IPS-15b (cell line): ENCODE data around the gene CHKA.

Experiments used
- H3K27me3 ChIP-seq: one replicate; pipeline ENCODE4 v1.6.1; 2013; ENCODE audit warnings: low read length; ENCODE audit not compliant: control insufficient read depth, insufficient read depth
- H3K36me3 ChIP-seq: one replicate; pipeline ENCODE4 v1.6.1; 2013; ENCODE audit warnings: low read length; ENCODE audit not compliant: control insufficient read depth, insufficient read depth
- H3K4me1 ChIP-seq: one replicate; pipeline ENCODE4 v1.6.1; 2013; ENCODE audit warnings: mild to moderate bottlenecking, low read length; ENCODE audit not compliant: control insufficient read depth, insufficient read depth
- H3K4me3 ChIP-seq: one replicate; pipeline ENCODE4 v1.5.1; 2013; ENCODE audit warnings: low read depth, low read length
- H3K9ac ChIP-seq: one replicate; pipeline ENCODE4 v1.6.1; 2013; ENCODE audit warnings: low read depth, mild to moderate bottlenecking, low read length
- H3K9me3 ChIP-seq: one replicate; pipeline ENCODE4 v1.6.1; 2013; ENCODE audit warnings: mild to moderate bottlenecking, low read length; ENCODE audit not compliant: control insufficient read depth, insufficient read depth

CHKA gene

DNA sequence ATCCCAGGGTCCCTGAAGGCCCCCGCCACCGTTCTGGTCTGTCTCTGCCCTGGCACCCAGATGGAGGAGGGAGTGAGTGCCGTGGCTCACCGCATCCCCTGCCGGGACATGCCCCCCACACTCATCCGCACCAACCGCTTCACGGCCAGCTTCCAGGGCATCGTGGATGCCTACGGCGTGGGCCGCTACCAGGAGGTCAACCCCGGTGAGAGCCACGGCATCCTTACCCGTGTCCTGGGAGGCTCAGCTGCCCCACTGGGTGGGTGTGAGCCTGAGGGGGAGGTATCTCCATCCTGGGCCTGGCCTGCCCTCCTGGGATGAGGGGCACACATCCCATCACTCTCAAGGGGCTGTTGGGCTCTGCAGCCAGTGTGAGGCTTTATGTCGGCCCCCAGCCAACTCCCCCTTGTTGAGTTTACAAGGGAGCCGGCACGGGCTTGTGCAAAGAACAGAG, 76.3 kb downstream of the CHKA start:
- Histone ChIP-seq H3K4me1 (peaks cover 2% of the 10 kb centered on the region), H3K4me3 (no peak overlapping the region), H3K9me3 (no peaks in the 10 kb centered on the region), H3K9ac (no peak overlapping the region), H3K36me3 (peaks cover 22% of the 10 kb centered on the region), H3K27me3 (no peaks in the 10 kb centered on the region)

DNA sequence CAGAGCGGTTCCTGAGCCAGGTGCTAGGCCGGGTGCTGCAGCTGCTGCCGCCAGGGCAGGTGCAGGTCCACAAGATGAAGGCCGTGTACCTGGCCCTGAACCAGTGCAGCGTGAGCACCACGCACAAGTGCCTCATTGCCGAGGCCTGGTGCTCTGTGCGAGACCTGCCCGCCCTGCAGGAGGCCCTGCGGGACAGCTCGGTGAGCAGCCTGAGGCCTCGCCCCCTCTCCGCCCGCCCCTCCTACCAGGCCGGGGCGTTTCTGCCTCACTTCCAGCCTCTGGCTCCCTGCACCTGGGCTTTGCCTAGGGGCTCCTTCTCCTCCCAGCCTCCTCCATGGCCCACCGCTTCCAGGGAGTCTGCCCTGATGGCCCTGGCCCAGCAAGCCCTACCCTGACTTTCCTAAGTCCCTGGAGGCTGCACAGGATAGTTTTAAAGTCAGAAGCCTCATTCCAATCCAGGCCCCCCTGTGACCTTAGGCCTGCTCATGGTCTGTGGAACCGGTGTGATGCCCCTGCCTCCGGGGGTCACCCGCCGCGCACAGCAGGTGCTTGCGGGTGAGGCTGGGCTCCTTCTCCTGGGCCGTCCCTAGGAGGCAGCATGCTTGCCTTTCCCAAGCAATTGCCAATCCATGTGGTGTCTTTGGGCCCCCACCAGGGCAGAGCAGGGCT, 76.9 kb downstream of the CHKA start:
- Histone ChIP-seq H3K9ac (no peak overlapping the region), H3K9me3 (no peaks in the 10 kb centered on the region), H3K36me3 (peaks cover 22% of the 10 kb centered on the region), H3K27me3 (no peaks in the 10 kb centered on the region), H3K4me3 (no peak overlapping the region), H3K4me1 (peaks cover 5% of the 10 kb centered on the region)

DNA sequence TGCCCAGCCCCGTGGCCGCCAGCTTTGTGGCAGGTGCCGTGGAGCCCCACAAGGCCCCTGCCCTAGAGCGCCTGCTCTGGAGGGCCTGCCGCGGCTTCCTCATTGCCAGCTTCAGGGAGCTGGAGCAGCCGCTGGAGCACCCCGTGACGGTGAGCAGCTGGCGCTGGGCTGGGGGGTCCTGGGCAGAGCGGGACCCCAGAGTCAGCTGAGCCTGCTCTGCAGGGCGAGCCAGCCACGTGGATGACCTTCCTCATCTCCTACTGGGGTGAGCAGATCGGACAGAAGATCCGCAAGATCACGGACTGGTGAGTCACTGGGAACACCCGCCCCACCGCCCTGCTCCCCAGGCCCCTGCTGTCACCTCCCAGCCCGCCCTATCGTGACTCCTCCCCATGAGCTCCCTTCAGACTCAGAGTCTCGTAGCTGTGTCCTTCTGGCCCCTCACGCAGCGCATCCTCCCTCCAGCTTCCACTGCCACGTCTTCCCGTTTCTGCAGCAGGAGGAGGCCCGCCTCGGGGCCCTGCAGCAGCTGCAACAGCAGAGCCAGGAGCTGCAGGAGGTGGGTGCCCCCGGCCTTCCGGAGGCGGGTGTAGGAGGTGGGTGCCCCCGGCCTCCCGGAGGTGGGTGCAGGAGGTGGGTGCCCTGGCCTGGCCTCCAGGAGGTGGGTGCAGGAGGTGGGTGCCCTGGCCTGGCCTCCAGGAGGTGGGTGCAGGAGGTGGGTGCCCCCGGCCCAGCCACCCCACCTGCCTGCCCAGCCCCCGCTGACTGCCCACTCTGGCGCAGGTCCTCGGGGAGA, 77.6 kb downstream of the CHKA start:
- Histone ChIP-seq H3K4me1 (peaks cover 5% of the 10 kb centered on the region), H3K4me3 (no peak overlapping the region), H3K9ac (no peak overlapping the region), H3K27me3 (no peaks in the 10 kb centered on the region), H3K9me3 (no peaks in the 10 kb centered on the region), H3K36me3 (peaks cover 17% of the 10 kb centered on the region)

DNA sequence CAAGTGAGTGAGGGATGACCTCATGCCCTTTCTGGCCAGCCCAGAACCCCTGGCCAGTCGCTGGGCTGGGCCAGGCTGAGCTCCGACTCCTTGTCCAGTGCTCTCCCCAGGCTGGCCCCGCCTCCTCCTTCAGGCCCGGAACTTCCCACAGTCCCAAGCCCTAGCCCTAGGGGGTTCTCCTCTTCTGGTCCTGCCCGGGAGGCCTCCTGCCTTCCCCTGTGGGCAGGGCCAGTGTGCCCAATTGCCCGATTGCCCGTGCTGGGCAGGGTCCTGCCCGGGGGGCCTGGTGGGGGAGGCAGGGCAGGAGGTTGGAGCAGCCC, 78.2 kb downstream of the CHKA start:
- Histone ChIP-seq H3K4me1 (peaks cover 7% of the 10 kb centered on the region), H3K4me3 (no peak overlapping the region), H3K9me3 (no peaks in the 10 kb centered on the region), H3K27me3 (no peaks in the 10 kb centered on the region), H3K36me3 (peaks cover 17% of the 10 kb centered on the region), H3K9ac (no peak overlapping the region)

DNA sequence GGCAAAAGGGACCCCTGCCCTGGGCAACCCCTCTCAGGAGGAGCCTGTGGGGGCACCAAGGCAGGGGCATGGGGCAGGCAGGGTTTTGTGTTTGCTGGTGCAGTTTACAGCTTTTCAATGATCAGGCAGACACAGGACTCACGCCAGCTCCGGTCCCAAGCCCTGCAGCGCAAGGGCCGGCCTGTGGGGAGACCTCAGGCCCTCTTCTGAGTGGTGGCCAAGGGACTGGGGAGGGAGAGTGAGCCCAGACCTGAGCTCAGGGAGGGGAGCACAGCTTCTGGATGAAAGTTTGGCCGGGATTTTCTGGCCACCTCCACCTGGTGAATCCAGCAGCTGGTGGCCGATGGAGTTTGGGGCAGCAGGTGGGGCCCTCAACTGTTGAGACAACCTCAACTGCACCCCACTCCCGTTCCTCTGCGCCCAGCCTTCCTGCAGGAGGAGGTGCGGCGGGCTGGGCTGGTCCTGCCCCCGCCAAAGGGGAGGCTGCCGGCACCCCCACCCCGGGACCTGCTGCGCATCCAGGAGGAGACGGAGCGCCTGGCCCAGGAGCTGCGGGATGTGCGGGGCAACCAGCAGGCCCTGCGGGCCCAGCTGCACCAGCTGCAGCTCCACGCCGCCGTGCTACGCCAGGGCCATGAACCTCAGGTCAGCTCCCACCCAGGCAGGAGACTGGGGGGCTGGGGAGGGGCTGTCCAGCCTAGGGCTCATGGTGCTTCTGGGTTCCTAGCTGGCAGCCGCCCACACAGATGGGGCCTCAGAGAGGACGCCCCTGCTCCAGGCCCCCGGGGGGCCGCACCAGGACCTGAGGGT, 78.8 kb downstream of the CHKA start:
- Histone ChIP-seq H3K9me3 (no peaks in the 10 kb centered on the region), H3K36me3 (peaks cover 17% of the 10 kb centered on the region), H3K27me3 (no peaks in the 10 kb centered on the region), H3K9ac (no peak overlapping the region), H3K4me1 (peaks cover 7% of the 10 kb centered on the region), H3K4me3 (no peak overlapping the region)

DNA sequence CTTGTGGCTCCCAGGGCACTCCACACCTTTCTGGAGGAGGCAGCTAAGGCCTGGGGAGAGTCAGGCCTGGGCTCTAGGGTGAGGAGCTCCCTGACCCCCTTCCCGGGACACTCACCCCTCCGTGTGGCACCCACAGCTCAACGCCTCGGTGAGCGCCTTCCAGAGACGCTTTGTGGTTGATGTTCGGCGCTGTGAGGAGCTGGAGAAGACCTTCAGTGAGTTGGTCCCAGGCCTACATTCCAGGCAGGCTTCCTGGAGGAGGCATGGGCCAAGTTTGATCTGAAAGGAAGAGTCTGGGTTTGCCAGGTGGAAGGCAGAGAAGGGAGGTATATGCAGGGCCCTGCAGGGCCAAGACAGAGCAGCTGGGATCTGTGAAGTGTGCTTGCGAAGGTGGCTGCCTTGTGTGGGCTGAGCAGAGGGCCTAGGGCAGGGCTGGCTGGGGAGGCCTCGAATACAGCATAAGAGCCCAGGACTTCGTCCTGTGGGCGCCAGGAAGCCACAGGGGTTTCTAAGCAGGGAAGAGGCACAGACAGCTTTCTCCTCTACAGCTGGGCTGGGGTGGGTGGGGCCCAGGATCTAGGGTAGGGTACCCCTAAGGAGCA, 79.5 kb downstream of the CHKA start:
- Histone ChIP-seq H3K9me3 (no peaks in the 10 kb centered on the region), H3K9ac (no peak overlapping the region), H3K4me1 (peaks cover 7% of the 10 kb centered on the region), H3K36me3 (peaks cover 17% of the 10 kb centered on the region), H3K4me3 (no peak overlapping the region), H3K27me3 (no peaks in the 10 kb centered on the region)

DNA sequence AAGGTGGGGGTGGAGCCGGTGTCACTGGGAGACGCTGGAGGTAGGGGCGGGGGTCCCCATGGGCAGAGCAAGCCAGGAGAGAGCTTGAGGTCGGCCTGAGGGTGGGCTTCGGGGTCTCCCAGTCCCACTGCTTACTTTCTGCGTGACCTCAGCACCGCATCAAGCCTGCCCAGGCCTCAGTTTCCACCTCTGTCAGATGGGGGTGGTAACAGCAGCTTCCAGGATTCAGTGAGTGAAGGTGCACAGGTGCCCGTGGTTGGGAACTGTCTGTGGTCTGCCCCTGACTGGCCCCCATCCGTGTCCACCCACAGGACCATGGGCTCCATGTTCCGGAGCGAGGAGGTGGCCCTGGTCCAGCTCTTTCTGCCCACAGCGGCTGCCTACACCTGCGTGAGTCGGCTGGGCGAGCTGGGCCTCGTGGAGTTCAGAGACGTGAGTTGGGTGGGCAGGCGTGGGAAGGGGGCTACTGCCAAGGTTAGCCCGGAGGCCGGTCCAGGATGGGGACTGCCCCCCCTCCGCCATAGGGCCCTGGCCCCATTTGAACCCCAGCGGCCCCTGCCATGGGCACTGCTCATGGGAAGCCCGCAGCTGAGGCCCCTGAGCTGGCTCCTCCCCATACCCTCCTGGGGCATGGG, 80.1 kb downstream of the CHKA start:
- H3K36me3 ChIP-seq = peaks cover 14% of the 10 kb centered on the region
- H3K27me3 ChIP-seq = no peaks in the 10 kb centered on the region
- peaks cover 7% of the 10 kb centered on the region for H3K4me1 ChIP-seq
- no peak overlapping the region for H3K4me3 ChIP-seq
- H3K9ac ChIP-seq = peak overlapping the region; percentile 47
- H3K9me3 ChIP-seq = no peaks in the 10 kb centered on the region

DNA sequence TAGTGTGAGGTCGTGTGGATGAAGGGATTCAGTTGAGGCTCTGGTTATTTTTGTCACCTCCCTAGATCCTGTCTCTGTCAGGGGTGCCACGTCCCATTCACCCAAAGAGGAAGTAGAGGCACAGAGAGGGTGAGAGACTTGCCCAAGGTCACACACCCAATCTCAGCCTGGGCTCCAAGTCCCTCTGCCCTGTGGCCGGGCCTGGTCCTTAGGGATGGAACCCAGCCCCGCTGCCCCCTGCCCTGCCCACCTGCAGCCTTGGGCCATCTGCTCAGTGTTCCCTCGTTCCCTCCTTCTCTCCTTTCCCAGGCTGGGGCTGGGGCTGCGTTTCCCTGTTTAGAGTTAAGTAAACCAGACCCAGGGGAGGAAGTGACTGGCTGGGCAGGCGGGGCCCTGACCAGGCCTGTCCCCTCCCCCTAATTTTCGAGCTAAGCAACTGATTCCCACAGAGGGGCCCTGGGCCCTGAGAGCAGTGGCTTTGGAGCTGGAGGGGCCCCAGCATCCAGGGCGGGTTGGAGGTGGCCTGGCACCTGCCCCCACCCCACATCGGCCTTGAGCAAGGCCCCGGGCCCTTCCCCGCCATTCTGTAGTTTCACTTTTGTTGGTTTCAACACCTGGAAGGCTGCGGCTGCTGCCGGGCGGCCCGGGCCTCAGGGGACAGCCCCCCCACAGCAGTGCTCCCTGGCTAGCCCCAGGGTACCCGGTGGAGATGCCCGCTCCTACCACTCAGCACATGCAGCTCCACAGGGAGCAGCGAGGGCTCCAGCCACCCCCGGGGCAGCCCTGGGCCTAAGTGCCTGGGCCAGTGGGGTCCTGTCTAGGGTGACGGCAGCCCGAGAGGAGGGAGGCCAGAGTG, 80.9 kb downstream of the CHKA start:
- Histone ChIP-seq H3K4me3 (no peak overlapping the region), H3K4me1 (peaks cover 7% of the 10 kb centered on the region), H3K27me3 (no peaks in the 10 kb centered on the region), H3K36me3 (peaks cover 11% of the 10 kb centered on the region), H3K9me3 (no peaks in the 10 kb centered on the region), H3K9ac (peak overlapping the region; percentile 47)

DNA sequence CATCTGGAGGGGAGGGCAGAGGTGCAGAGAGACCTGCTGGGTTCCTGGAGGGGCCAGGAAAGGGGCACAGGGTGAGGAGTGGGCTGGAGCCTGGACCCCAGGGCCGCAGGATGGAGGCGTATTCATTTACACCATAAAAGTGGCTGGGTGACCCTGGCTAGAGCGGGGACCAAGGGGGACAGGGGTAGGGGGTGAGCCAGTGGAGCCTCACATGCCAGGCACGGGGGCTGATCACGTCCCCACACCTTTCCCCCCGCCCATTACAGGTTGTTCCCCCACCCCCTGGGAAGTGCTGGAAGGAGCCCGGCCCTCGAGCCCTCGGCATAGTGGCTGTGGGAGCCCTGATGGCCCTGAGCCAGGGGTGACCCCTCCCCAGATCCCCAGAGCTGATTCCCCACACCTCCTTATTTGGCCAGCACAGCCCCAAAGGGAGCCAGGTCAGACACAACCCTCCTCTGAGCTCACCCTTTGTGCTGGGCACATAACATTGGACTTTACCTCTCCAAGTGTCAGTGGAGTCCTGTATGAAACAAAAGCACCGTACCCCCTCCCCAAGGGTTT, 81.6 kb downstream of the CHKA start:
- Histone ChIP-seq H3K4me3 (peak overlapping the region; percentile 50), H3K36me3 (peaks cover 5% of the 10 kb centered on the region), H3K27me3 (no peaks in the 10 kb centered on the region), H3K9ac (no peak overlapping the region), H3K9me3 (no peaks in the 10 kb centered on the region), H3K4me1 (peaks cover 7% of the 10 kb centered on the region)

DNA sequence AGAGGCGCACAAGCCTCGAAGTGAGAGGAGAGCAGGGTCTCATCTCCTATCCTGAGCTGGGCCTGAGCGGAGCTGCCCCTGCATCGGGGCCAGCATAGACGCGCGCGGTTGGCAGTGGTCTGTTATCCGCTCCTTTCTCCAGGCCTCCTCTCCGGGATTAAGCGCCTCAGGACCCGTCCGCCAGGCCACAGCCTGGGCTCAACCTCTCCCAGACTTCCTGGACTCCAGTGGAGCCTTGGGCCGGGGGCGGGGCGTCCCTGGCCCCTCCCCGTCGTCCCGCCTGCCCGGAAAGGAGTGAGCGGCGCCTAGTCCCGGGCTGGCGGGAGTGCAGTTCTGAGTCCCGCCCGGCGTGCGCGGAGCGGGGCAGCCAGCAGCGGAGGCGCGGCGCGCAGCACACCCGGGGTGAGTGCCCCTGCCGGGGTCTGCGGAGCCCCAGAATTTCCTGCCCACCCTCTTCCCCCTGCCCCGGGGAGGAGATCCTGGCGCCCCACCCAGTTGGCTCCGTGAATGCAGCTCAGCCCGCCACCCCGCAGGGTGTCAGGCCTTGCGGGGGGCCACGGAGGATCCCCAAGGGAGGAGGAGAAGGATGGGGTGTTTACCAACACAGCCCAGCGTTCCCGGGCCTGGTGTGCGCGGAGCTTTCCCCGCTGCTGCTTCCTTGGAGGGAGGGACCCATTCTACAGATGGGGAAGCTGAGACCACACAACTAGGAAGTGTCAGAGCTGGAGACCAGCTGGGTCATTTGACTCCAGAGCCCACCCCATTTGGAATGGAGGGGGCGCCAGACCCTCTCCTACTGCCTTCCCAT, 82.3 kb downstream of the CHKA start, which contains the start of gene TCIRG1:
Gene TCIRG1, plus strand, starts transcription at position 308 of the 808 bp plus-strand sequence. CDS start 2,247 bp downstream, outside the sequence.
- no peaks in the 10 kb centered on the region for H3K27me3 ChIP-seq
- H3K4me1 ChIP-seq = peaks cover 7% of the 10 kb centered on the region
- H3K4me3 ChIP-seq = peak within 1 kb of the TSS; percentile 50
- H3K9ac ChIP-seq = peak within 1 kb of the TSS; percentile 65
- H3K36me3 ChIP-seq = peaks cover 9% of the 10 kb centered on the region
- H3K9me3 ChIP-seq = no peaks in the 10 kb centered on the region
